T-helper 17 cell (primary cell): ENCODE data around the gene UHRF1. TPM values are rescaled to one million over a fixed set of nuclear protein-coding genes. Genes with fewer than 3 reads are reported as not detected.

ENCODE experiments used
- ATAC-seq: fragments of 150-1000 bp; cut with Tn5 transposase; 2 replicates; pipeline ENCODE4 v1.10.0; 2021; ENCODE audit warnings: mild to moderate bottlenecking, moderate library complexity
- DNase-seq, 3 donors: peaks; one replicate each; pipeline versions ENCODE4 v3.0.0 to v3.0.0-alpha.2; 2020 to 2021
- H3K9me3 ChIP-seq: one replicate; pipeline ENCODE4 v1.7.0; 2013; ENCODE audit warnings: low read length, mild to moderate bottlenecking; ENCODE audit not compliant: control insufficient read depth, poor library complexity, severe bottlenecking
- H3K27ac Mint-ChIP-seq: one replicate; pipeline ENCODE4 v1.8.0; 2022; ENCODE audit warnings: mild to moderate bottlenecking, moderate library complexity, mixed read lengths
- H3K27me3 Mint-ChIP-seq: one replicate; pipeline ENCODE4 v1.8.0; 2022; ENCODE audit warnings: mixed read lengths
- H3K36me3 Mint-ChIP-seq: one replicate; pipeline ENCODE4 v1.8.0; 2022; ENCODE audit warnings: low read depth, mixed read lengths
- H3K4me1 Mint-ChIP-seq: one replicate; pipeline ENCODE4 v1.8.0; 2022; ENCODE audit warnings: mild to moderate bottlenecking, mixed read lengths
- H3K4me3 Mint-ChIP-seq: one replicate; pipeline ENCODE4 v1.8.0; 2022; ENCODE audit warnings: mild to moderate bottlenecking, moderate library complexity, mixed read lengths
- total RNA-seq, 4 donors: library from RNA in 2 of 4; stranded (reverse) in 2 of 4; gene quantifications; one replicate each; pipeline ENCODE4 v1.2.3 and lab custom pipeline; 2022 to 2026

Gene UHRF1
- total RNA-seq, 2 donors from 2014 or later = 0.12 to 0.34 TPM

DNA sequence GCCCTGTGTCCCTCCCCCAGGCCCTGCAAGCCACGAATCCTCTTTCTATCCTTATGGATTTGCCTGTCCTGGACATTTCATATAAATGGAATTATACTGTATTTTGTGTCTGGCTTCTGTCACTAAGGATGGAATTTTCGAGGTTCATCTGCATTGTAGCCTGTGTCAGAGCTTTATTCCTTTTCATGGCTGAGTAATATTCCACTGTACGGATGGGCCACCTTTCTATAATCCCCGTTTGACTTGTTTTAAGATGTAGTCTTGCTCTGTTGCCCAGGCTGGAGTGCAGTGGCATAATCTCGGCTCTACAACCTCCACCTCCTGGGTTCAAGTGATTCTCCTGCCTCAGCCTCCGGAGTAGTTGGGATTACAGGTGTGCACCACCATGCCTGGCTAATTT lies 55.8 kb downstream of the UHRF1 start:
- no peak for ATAC-seq
- H3K27ac Mint-ChIP-seq = no peak overlapping the region
- no peaks in the 10 kb centered on the region for H3K36me3 Mint-ChIP-seq

DNA sequence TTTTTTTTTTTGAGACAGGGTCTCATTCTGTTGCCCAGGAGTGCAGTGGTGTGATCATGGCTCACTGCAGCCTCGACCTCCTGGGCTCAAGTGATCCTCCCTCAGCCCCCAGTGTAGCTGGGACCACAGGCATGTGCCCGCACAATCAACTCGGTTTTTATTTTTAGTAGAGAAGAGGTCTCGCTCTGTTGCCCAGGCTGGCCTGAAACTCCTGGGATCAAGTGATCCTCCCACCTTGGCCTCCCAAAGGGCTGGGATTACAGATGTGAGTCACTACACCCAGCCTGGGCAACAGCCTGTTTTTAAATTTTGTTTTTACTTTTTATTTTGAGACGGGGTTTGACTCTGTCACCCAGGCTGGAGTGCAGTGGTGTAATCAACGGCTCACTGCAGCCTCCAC lies 57.3 kb downstream of the UHRF1 start:
- Mint-ChIP-seq H3K4me1 (peaks cover 22% of the 10 kb centered on the region), H3K36me3 (no peaks in the 10 kb centered on the region), H3K27ac (no peak overlapping the region), H3K27me3 (no peaks in the 10 kb centered on the region), H3K4me3 (no peak overlapping the region)
- DNase-seq = no peak
- no peak for ATAC-seq
- no peaks in the 10 kb centered on the region for H3K9me3 ChIP-seq

More for the DNA sequence above, 55.8 kb downstream of the UHRF1 start:
- DNase-seq = no peak
- no peak overlapping the region for H3K4me3 Mint-ChIP-seq
- H3K4me1 Mint-ChIP-seq = peaks cover 8% of the 10 kb centered on the region
- H3K27me3 Mint-ChIP-seq = no peaks in the 10 kb centered on the region
- no peaks in the 10 kb centered on the region for H3K9me3 ChIP-seq

DNA sequence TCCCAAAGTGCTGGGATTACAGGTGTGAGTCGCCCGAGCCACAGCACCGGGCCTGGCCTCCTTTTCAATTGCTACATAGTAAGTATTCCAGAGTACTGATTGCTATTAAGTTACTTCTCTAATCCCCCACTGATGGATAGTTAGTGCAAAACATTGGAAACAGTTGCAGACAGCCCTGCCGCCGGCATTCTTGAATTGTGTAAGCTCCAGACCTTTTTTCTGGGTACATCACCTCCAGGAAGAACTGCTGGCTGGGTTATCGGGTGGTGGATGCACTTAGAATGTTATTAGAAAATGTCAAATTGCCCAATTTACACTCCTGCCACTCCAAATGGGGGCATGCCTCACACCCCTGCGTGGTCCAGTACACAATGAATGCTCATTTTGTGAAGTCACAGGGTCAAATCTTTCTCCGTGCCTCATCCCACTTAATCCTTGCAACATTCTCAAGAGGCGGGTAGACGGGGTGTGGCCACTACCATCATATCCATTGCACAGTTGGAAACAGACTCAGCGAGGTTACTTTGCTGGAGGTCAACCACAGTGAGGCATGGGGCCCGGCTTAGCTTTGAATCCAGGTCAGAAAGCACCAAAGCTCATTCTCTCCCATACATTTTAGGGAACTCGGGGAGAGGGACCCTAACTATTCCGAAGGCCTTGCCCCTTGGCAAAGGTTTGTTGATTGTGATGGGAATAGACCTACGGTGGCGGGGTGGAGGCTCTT lies 58.6 kb downstream of the UHRF1 start:
- ATAC-seq (no peak), DNase-seq (no peak)
- H3K27ac Mint-ChIP-seq = peak overlapping the region; percentile 41
- peaks cover 27% of the 10 kb centered on the region for H3K4me1 Mint-ChIP-seq
- no peaks in the 10 kb centered on the region for H3K9me3 ChIP-seq
- H3K4me3 Mint-ChIP-seq = peak overlapping the region; percentile 88
- H3K27me3 Mint-ChIP-seq = no peaks in the 10 kb centered on the region
- no peaks in the 10 kb centered on the region for H3K36me3 Mint-ChIP-seq

DNA sequence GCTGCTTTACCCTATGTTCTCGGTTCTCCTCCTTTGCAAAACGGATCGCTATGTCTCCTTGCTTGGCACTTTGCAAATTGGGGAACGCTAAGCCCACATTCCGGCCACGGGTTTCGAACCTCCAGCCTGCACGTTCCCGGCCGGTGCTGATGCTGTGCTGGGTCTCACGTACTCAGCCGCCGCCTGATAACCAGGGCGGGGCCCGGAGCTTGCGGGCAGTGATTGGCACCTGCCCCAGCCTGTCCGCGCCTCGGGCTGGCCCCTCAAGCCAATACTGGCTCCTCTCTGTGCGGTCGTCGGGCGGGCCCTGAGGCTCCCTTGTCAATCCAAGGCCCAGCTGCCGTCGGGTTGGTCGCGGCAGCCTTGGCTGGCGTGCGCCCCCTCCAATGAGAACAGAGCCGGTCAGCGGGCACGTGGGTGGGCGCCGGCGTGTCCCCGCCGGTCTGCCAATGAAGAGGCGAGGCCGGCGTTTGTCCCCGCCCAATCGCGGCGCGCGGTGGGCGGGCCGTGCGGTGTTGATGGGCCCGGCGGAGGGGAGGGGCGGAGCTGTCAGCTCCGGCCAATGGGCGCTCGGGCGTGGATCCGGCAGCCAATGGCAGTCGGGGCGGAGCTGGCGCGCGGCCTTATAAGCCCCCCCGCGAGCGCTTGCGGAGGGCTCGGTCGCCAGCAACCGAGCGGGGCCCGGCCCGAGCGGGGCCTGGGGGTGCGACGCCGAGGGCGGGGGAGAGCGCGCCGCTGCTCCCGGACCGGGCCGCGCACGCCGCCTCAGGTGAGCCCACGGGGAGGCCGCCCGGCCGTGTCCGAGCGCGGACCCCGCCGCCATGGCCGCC lies 59.4 kb downstream of the UHRF1 start, which contains the start of gene KDM4B:
Gene KDM4B, plus strand, starts transcription at position 652 of the 830 bp plus-strand sequence. CDS start 63,778 bp downstream, outside the sequence.
- peak; percentile 94 for ATAC-seq
- H3K4me3 Mint-ChIP-seq = peak within 1 kb of the TSS; percentile 94
- no peaks in the 10 kb centered on the region for H3K27me3 Mint-ChIP-seq
- peak; percentile 99 for DNase-seq
- H3K4me1 Mint-ChIP-seq = peaks cover 29% of the 10 kb centered on the region
- no peaks in the 10 kb centered on the region for H3K36me3 Mint-ChIP-seq
- H3K9me3 ChIP-seq = no peaks in the 10 kb centered on the region
- H3K27ac Mint-ChIP-seq = peak within 1 kb of the TSS; percentile 91

DNA sequence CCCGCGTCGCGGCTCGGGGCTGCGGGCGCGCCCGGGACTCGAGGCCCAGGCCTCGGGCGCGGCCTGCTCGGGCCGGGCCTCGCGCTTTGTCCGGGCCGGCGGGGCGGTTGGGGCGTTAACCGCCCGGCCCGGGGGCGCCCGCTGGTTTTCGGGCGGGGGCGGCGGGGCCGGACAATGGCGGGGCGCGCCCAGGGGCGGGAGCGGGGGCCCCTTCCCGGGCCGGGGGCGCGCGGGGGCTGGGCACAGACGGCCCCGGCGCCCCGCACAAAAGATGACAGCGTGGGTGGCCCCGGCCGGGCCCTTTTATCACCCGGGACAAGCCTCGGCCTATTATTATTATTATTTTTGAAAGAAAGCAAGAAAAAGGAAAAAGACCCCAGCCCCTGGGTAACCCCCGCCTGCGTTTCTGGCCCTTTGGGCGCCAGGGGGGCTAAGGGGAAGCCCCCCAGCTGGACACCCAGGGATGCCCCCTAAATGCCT lies 60.0 kb downstream of the UHRF1 start:
- ATAC-seq (no peak), DNase-seq (no peak)
- H3K4me3 Mint-ChIP-seq = peak overlapping the region; percentile 94
- H3K36me3 Mint-ChIP-seq = no peaks in the 10 kb centered on the region
- H3K9me3 ChIP-seq = no peaks in the 10 kb centered on the region
- peak overlapping the region; percentile 91 for H3K27ac Mint-ChIP-seq
- peaks cover 29% of the 10 kb centered on the region for H3K4me1 Mint-ChIP-seq
- no peaks in the 10 kb centered on the region for H3K27me3 Mint-ChIP-seq

DNA sequence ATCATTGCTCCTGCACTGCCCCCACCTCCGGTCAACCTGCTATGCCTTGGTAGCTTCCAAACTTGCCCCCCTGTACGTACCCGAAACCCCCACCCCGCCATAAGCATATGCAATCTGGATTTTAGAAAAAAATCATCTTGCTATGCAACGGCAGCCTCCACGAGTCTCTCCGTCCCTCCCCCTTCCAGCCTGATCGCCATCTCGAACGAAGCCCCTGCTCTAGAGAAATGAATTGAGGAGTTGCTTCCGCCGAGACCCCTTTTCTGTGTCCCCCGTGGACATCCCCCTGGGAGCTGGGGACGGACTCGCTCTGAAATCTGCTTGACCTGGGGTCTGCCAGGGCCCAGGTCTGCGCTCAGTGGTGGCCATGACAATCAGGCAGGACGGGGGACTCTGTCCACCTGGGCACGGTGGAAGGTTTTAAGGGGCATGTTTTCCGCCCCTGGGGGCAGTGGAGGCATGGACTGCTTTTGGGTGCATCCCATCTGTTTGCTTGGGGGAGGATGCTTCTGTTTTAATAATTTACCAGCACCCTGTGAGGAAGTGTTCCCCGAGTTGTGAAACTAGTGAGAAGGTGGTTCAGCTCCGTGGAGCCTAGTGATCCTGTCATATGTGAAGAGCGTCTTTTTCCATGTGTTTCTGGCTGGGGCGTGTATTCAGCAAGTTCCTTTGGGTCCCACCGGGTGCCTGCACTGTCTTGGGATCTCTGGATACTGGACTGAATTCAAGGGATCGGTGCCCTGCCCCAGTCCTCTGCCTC lies 60.7 kb downstream of the UHRF1 start:
- H3K9me3 ChIP-seq = no peaks in the 10 kb centered on the region
- peak overlapping the region; percentile 94 for H3K4me3 Mint-ChIP-seq
- H3K27me3 Mint-ChIP-seq = no peaks in the 10 kb centered on the region
- H3K27ac Mint-ChIP-seq = peak overlapping the region; percentile 91
- H3K4me1 Mint-ChIP-seq = peaks cover 33% of the 10 kb centered on the region
- DNase-seq (no peak), ATAC-seq (no peak)
- no peaks in the 10 kb centered on the region for H3K36me3 Mint-ChIP-seq

DNA sequence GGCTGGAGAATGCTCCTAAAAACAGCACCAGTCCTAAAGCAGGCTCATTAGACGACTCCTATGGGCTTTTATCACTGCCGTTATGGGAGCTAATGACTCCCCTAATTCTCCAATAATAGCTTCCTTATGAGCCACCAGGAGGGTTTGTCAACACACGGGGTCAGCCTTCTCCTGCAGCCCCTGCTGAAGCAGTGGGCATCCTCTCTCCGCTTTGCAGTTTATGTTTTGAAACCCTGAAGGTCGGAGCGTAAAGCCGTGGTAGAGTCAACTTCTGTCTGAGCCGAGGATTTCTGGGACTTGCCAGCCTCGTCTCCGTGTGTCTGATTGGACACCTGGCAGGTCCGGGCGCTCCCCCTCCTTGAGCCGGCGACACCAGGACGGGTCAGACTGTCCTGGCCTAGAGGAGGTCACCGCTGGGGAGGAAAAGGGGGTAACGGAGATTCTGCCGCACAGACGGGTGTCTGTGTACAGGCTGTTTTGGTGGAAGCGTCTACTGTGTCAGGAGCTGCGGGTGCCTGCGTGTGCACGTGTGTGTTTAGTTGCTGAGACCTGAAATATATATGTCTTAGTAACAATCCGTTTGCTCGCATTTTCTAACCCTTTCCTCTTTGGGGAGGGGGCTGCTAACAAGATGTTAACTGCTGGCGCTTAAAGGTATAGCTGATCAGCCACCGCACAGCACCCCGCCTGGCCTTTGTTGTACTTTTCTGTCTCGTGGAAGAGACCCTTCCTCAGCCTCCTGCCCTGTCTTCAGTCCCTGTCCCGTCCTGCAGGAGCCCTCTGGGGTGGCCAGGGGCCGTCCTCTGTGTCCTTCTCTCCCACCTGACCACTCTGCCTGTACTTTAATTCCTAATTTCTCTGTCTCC lies 61.5 kb downstream of the UHRF1 start:
- H3K27ac Mint-ChIP-seq = peak overlapping the region; percentile 91
- ATAC-seq (no peak), DNase-seq (no peak)
- H3K4me1 Mint-ChIP-seq = peaks cover 33% of the 10 kb centered on the region
- H3K36me3 Mint-ChIP-seq = no peaks in the 10 kb centered on the region
- no peaks in the 10 kb centered on the region for H3K9me3 ChIP-seq
- H3K27me3 Mint-ChIP-seq = no peaks in the 10 kb centered on the region
- H3K4me3 Mint-ChIP-seq = peak overlapping the region; percentile 94

DNA sequence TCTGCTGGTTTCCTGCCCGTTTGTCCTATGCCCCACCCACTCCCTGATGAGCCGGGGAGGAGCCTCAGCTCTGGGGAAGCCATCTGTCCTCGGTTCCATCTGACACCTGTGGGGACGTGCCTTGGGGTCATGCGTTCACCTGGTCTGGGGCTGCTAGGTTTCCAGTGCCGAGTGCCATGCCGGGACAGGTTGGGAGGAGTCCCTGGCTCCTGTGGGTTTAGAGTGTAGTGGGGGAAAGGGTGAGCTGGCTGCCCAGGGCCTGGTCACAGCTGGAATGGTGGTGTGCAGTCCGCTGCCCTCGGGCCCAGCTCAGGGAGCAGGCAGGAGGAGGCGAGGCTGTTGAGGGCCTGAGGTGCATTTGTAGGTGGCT lies 62.1 kb downstream of the UHRF1 start:
- H3K27ac Mint-ChIP-seq = peak overlapping the region; percentile 91
- H3K4me1 Mint-ChIP-seq = peaks cover 33% of the 10 kb centered on the region
- H3K36me3 Mint-ChIP-seq = no peaks in the 10 kb centered on the region
- H3K4me3 Mint-ChIP-seq = peak overlapping the region; percentile 94
- no peaks in the 10 kb centered on the region for H3K9me3 ChIP-seq
- H3K27me3 Mint-ChIP-seq = no peaks in the 10 kb centered on the region
- no peak for ATAC-seq
- DNase-seq = no peak

DNA sequence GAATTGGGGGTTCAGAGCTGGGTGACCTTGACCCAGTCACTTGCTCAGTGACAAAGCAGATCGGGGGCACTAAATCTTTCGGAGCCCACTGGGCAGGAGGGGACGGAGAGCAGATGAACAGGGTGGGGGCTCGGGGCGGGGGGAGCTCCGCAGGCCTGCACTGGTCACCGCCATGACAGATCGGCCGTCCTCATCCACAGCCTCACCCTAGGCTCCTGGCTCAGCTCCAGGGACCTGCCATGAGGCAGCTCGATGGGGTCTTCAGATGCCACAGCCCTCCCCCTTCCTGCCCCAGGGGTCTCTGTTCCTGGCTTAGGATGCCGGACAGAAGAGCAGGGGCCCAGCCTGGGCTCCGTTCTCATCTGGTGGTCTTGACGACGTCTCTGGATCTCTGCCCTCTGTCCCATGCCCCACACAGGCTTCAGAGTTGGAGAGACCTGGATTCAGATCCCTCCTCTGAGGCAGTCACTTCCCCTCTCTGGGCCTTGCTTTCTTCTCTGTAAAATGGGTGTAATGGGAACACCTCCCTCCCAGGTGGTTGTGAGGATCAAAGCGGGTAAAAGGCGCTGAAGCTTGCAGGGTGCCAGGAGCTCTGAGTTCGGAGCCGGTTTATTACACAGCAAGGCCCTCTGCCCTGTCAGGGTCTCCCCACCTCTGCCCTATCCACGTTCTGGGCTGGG lies 62.7 kb downstream of the UHRF1 start:
- DNase-seq (no peak), ATAC-seq (no peak)
- Mint-ChIP-seq H3K4me3 (peak overlapping the region; percentile 19), H3K4me1 (peaks cover 34% of the 10 kb centered on the region), H3K36me3 (peaks cover 1% of the 10 kb centered on the region), H3K27ac (peak overlapping the region; percentile 91), H3K27me3 (no peaks in the 10 kb centered on the region)
- H3K9me3 ChIP-seq = no peaks in the 10 kb centered on the region

DNA sequence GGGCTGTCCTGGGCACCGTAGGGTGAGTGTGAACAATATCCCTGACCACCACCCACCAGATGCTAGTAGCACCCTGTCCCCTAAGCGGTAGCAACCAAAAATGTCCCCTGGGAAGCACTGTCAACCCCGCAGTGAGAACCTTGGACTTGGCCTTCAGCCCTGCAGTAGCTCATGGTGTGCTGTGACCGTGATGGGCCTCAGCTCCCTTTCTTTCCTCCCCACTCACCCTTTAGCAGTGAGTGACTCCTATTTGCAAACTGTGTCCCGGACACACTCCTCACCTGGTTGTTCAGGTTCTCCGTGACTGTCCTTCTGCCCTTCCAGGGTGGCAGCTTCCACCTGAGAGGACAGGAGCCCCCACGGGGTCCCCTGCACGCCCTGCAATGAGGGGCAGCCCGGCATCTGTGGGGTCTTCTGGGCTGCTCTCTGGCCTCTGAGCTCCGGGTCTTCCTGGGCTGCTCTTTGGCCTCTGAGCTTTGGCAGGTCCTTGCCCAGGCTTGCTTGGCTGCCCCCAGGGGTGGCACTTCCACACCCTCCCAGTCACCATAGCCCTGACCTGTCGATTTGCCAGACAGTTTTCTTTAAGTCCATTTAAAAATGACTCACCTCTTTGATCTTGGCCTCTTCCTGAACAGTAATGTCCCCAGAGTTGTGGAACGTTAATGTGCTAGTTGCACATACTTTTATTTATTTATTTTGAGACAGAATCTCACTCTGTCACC lies 63.4 kb downstream of the UHRF1 start:
- H3K4me3 Mint-ChIP-seq = no peak overlapping the region

DNA sequence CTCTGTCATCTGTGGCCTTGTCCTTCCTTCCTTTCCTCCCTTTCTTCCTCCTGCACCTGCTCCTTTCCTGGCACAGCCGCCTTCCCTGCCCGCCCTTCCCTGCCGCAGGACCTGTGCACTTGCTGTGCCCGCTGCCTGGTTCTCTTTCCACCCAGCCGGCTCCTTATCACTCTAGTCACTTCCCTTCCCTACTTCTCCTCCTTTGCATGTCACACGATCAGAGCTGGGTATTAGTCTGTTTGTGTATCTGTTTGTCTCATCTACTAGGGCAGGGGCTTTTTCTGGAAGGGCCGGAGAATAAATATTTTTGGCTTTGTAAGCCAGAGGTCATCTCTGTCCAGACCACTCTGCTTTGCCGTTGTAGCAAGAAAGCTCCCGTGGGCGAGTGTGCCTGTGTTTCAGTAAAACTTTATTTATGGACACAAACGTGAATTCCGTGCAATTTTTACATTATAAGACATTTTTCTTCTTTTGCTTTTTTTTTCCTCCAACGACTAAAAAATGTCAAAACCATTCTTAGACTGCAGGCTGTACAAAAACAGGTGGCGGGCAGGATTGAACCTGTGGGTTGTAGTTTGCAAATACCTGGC lies 65.7 kb downstream of the UHRF1 start:
- H3K9me3 ChIP-seq = no peaks in the 10 kb centered on the region
- Mint-ChIP-seq H3K4me1 (peaks cover 32% of the 10 kb centered on the region), H3K4me3 (no peak overlapping the region), H3K36me3 (peaks cover 2% of the 10 kb centered on the region), H3K27me3 (no peaks in the 10 kb centered on the region), H3K27ac (no peak overlapping the region)
- DNase-seq = no peak
- ATAC-seq = no peak

More for the DNA sequence above, 63.4 kb downstream of the UHRF1 start:
- peaks cover 2% of the 10 kb centered on the region for H3K36me3 Mint-ChIP-seq
- ATAC-seq (no peak), DNase-seq (no peak)
- peak overlapping the region; percentile 43 for H3K27ac Mint-ChIP-seq
- no peaks in the 10 kb centered on the region for H3K27me3 Mint-ChIP-seq
- peaks cover 36% of the 10 kb centered on the region for H3K4me1 Mint-ChIP-seq
- H3K9me3 ChIP-seq = no peaks in the 10 kb centered on the region
